Measurements from ENCODE around the gene TMEM123.

- TF ChIP-seq POLR2AphosphoS5 (IDR thresholded peaks at IDR 0.05; ENCODE audit: insufficient read depth, low read depth, low read length): no peak
- TF ChIP-seq POLR2A (IDR thresholded peaks at IDR 0.05; ENCODE audit: low read depth, low read length): no peak
Measured at GRCh38 chr11:102486584-102486983, 34.0 kb upstream of the TMEM123 start.
